Sigmoid colon (tissue), 7 donors: ENCODE data around the gene FADD. TPM values are rescaled to one million over a fixed set of nuclear protein-coding genes. Genes with fewer than 3 reads are reported as not detected.

ENCODE experiments used
- DNase-seq: peaks from one replicate; pipeline ENCODE4 v3.0.0-alpha.2; 2019
- H3K27ac ChIP-seq, 4 donors: fragments of 200-600 bp; sonication (generic); one replicate each; pipeline ENCODE4 v1.5.1; 2016 to 2019; ENCODE audit warnings: mild to moderate bottlenecking in 1 of 4
- H3K27me3 ChIP-seq, 3 donors: fragments of 200-600 bp; sonication (generic); one replicate each; pipeline ENCODE4 v1.5.1; 2019; ENCODE audit warnings: mild to moderate bottlenecking in 1 of 3
- H3K36me3 ChIP-seq, 4 donors: fragments of 200-600 bp; sonication (generic); one replicate each; pipeline ENCODE4 v1.5.1; 2016 to 2019
- H3K4me1 ChIP-seq, 4 donors: fragments of 200-600 bp; sonication (generic); one replicate each; pipeline ENCODE4 v1.5.1; 2017 to 2019
- H3K4me3 ChIP-seq, 4 donors: fragments of 200-600 bp; sonication (generic); one replicate each; pipeline ENCODE4 v1.5.1; 2017 to 2019; ENCODE audit warnings: mild to moderate bottlenecking in 2 of 4, moderate library complexity in 1 of 4
- H3K9me3 ChIP-seq, 4 donors: fragments of 200-600 bp in 3 of 4; sonication (generic) in 3 of 4; one replicate each; pipeline versions ENCODE4 v1.5.1 to v1.6.1; 2013 to 2019
- EP300 ChIP-seq, 4 donors: sonication (generic); formaldehyde crosslinking; IDR thresholded peaks; one replicate each; pipeline ENCODE4 v1.6.1; 2017; ENCODE audit warnings: antibody characterized with exemption in 4 of 4
- POLR2A ChIP-seq, 2 donors: fragments of 450-650 bp; IDR thresholded peaks; one replicate each; pipeline ENCODE4 v1.6.1; 2016; ENCODE audit warnings: antibody characterized with exemption in 2 of 2, mild to moderate bottlenecking in 2 of 2, moderate library complexity in 2 of 2
- POLR2AphosphoS5 ChIP-seq, 4 donors: sonication (generic); formaldehyde crosslinking; IDR thresholded peaks; one replicate each; pipeline ENCODE4 v1.6.1; 2017; ENCODE audit warnings: antibody characterized with exemption in 4 of 4
- WGBS, 2 donors: extraction: QIAGEN DNeasy Blood & Tissue Kit; methylation state at CpG; one replicate each; pipeline ENCODE4 v1.1.7; 2013; 5-methylcytosine and 5-hydroxymethylcytosine counted together
- intact Hi-C: fragments of 100-400 bp; cut with DNase I; formaldehyde crosslinking; loops from one replicate; pipeline ENCODE4 v1.15.1; 2023
- polyA plus RNA-seq, 3 donors: library from polyadenylated mRNA; stranded (reverse); fragments of 200-250 nt; gene quantifications; one replicate each; pipeline ENCODE4 v1.2.3, GENCODE V29; 2013
- total RNA-seq, 4 donors: library from RNA; depleted of rRNA; stranded (reverse); fragments of >200 nt; gene quantifications; one replicate each; pipeline ENCODE4 v1.1.0, GENCODE V29; 2016
- TF ChIP-seq, protein P1 (sequence below), 4 experiments: fragments of 450-650 bp in 3 of 4; fragments of 200-600 bp in 1 of 4; IDR thresholded peaks; one replicate each; pipeline ENCODE4 v1.5.1; 2016 to 2019; ENCODE audit warnings: antibody characterized with exemption in 4 of 4, mild to moderate bottlenecking in 3 of 4, moderate library complexity in 2 of 4
- donor health status: healthy with polysubstance abuse.
- donor health status: Bipolar disorder and iron deficiency.
- donor health status: healthy.

Gene FADD
- total and polyA plus RNA-seq, 7 donors, result 11.5 to 35.5 (median 20.4) TPM

DNA sequence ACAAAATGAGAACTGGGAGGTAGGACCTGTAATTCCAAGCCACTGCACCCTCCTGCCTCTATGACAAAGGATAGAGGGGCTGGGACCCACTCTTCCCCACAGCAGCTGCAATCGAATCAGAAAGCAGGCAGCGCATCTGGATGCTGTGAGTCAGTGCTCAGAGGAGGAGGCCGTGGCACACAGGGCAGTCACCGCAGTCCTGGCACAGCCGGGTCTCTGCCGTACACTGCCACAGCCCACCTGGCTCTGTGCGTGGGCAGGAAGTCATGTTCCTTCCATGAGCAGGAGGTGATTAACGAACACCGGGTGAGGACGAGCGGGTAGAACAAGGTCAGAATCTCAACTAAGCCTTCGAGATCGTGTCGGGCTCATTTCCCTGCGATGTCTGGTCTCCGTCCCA lies 37.2 kb downstream of the FADD start:
- TF ChIP-seq, protein P1, sequence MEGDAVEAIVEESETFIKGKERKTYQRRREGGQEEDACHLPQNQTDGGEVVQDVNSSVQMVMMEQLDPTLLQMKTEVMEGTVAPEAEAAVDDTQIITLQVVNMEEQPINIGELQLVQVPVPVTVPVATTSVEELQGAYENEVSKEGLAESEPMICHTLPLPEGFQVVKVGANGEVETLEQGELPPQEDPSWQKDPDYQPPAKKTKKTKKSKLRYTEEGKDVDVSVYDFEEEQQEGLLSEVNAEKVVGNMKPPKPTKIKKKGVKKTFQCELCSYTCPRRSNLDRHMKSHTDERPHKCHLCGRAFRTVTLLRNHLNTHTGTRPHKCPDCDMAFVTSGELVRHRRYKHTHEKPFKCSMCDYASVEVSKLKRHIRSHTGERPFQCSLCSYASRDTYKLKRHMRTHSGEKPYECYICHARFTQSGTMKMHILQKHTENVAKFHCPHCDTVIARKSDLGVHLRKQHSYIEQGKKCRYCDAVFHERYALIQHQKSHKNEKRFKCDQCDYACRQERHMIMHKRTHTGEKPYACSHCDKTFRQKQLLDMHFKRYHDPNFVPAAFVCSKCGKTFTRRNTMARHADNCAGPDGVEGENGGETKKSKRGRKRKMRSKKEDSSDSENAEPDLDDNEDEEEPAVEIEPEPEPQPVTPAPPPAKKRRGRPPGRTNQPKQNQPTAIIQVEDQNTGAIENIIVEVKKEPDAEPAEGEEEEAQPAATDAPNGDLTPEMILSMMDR (IDR thresholded peaks at IDR 0.05), result no peak
- TF ChIP-seq POLR2AphosphoS5 (IDR thresholded peaks at IDR 0.05) (no peak), POLR2A (IDR thresholded peaks at IDR 0.05) (no peak), EP300 (IDR thresholded peaks at IDR 0.05) (no peak)
- intact Hi-C loops, result no loop called here
- no peak for DNase-seq
- no peaks in the 10 kb centered on the region for H3K9me3 ChIP-seq
- no peaks in the 10 kb centered on the region for H3K27me3 ChIP-seq
- no peaks in the 10 kb centered on the region for H3K36me3 ChIP-seq
- WGBS, 2 donors, result 78% methylated on average over 16 of the region's 16 CpGs
- H3K27ac ChIP-seq, result no peak overlapping the region
- H3K4me3 ChIP-seq, result no peak overlapping the region
- H3K4me1 ChIP-seq, result no peaks in the 10 kb centered on the region

DNA sequence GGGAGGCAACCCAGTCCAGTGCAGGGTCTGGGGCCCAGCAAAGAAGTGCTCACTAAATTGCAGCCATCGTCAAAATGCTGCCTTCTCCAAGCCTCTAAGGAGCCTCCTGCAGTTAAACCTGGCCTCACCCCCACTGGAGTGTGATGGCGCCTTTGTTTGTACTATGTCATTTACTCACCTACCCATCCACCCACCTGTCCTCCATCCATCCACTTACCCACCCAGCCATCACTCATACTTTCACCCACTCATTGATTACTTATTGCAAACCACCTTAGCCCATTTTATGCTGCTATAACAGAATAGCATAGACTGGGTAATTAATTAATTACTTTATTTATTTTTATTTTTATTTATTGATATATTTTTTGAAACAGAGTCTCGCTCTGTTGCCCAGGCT lies 38.6 kb downstream of the FADD start:
- Histone ChIP-seq H3K36me3 (no peaks in the 10 kb centered on the region), H3K27ac (no peak overlapping the region), H3K4me1 (no peaks in the 10 kb centered on the region), H3K4me3 (no peak overlapping the region), H3K9me3 (no peaks in the 10 kb centered on the region), H3K27me3 (no peaks in the 10 kb centered on the region)
- no peak for DNase-seq
- TF ChIP-seq, protein P1 (IDR thresholded peaks at IDR 0.05), result no peak
- no peak for TF ChIP-seq EP300 (IDR thresholded peaks at IDR 0.05)
- no peak for TF ChIP-seq POLR2AphosphoS5 (IDR thresholded peaks at IDR 0.05)
- no peak for TF ChIP-seq POLR2A (IDR thresholded peaks at IDR 0.05)
- 80 to 85% methylated on average over 3 of the region's 3 CpGs for WGBS, 2 donors
- intact Hi-C loops, result no loop called here

DNA sequence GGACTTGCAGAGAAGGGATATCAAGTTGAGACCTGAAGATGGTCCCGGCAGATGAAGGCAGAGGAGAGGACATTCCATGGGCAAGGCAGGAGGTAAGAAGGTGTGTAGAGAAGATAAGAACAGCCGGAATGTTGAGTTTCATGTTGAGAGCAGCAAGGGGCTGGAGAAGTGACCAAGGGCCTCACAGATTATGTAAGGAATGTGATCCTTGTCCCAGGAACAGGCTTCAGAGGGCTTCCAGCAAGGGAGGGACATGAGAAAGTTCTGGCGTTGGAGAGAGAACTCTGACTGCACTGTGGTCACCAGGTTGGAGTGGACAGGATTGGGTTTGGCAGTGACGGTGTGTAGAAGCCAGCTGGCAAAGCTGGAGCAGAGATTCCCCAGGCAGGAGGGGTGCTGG lies 39.8 kb downstream of the FADD start:
- 84 to 85% methylated on average over 4 of the region's 4 CpGs for WGBS, 2 donors

DNA sequence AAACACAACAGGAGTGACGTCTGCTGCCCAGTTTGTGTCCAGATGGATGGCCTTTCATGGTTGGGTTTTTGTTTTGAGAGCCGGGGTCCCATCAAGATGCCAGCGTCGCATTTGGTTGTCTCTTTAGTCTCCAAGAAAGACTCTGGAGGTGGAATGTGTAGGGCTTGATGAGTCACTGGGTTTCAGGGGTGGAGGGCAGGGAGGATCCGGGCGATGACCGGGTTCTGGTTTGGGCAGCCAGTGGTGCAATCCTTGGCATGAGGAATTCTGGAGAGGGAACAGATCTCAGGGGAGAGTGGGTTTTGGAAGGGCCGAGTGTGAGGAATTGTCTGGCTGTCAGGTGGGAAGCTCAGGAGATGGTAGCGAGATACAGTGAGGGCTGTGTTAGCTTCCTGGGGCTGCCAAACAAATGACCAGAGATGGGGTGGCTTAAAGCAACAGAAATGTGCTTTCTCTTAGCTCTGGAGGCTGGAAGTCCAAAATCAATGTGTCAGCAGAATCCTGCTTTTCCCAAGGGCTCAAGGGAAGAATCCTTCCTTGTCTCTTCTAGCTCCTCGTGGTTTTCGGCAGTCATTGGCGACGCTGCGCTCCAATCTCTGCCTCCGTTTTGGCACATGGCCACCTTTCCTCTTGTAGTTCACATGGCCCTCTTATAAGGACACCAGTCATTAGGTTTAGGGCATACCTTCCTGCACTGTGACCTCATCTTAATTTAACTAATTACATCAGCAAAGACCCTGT lies 41.0 kb downstream of the FADD start:
- intact Hi-C loops, result no loop called here
- Histone ChIP-seq H3K27me3 (no peaks in the 10 kb centered on the region), H3K27ac (no peak overlapping the region), H3K36me3 (no peaks in the 10 kb centered on the region), H3K4me3 (no peak overlapping the region), H3K4me1 (no peaks in the 10 kb centered on the region), H3K9me3 (no peaks in the 10 kb centered on the region)
- 92 to 93% methylated on average over 15 of the region's 15 CpGs for WGBS, 2 donors
- TF ChIP-seq, protein P1 (IDR thresholded peaks at IDR 0.05), result no peak
- no peak for TF ChIP-seq POLR2A (IDR thresholded peaks at IDR 0.05)
- TF ChIP-seq EP300 (IDR thresholded peaks at IDR 0.05), result no peak
- TF ChIP-seq POLR2AphosphoS5 (IDR thresholded peaks at IDR 0.05), result no peak
- no peak for DNase-seq

More for the DNA sequence above, 39.8 kb downstream of the FADD start:
- H3K9me3 ChIP-seq, result no peaks in the 10 kb centered on the region
- no peaks in the 10 kb centered on the region for H3K36me3 ChIP-seq
- no peak overlapping the region for H3K27ac ChIP-seq
- TF ChIP-seq, protein P1 (IDR thresholded peaks at IDR 0.05), result no peak
- no peak for TF ChIP-seq POLR2A (IDR thresholded peaks at IDR 0.05)
- no peak overlapping the region for H3K4me3 ChIP-seq
- no peaks in the 10 kb centered on the region for H3K4me1 ChIP-seq
- intact Hi-C loops, result no loop called here
- H3K27me3 ChIP-seq, result no peaks in the 10 kb centered on the region
- DNase-seq, result no peak

DNA sequence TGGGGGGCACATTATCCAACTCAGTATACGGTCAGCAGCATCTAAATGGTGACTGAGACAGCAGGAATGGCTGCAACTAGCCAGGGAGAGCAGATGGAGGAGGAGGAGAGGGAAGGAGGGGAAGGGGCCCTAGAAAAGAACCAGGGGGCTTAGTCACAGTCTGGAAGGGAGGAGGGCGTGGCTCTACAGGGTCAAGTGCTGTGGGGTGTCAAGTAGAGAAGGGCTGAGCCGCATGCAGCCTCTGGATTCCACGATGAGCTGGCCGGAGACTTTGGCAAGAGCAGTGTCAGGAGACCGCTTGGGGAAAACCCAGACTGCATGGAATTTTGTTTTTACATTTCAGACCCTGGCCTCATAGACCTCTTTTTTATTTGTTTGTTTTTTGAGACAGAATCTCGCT lies 41.6 kb downstream of the FADD start:
- H3K27me3 ChIP-seq, result no peaks in the 10 kb centered on the region
- no peak overlapping the region for H3K4me3 ChIP-seq
- TF ChIP-seq, protein P1 (IDR thresholded peaks at IDR 0.05), result no peak
- no peak for TF ChIP-seq EP300 (IDR thresholded peaks at IDR 0.05)
- no peak for TF ChIP-seq POLR2AphosphoS5 (IDR thresholded peaks at IDR 0.05)
- no peak for TF ChIP-seq POLR2A (IDR thresholded peaks at IDR 0.05)
- no peaks in the 10 kb centered on the region for H3K4me1 ChIP-seq
- H3K27ac ChIP-seq, result no peak overlapping the region
- intact Hi-C loops, result no loop called here
- DNase-seq, result no peak
- H3K9me3 ChIP-seq, result no peaks in the 10 kb centered on the region
- no peaks in the 10 kb centered on the region for H3K36me3 ChIP-seq
- WGBS, 2 donors, result 75 to 87% methylated on average over 7 of the region's 7 CpGs
